HepG2 (cell line): ENCODE measurements around the gene TTC38.

ENCODE experiments used
- ATF1 ChIP-seq: IDR thresholded peaks from 2 replicates; pipeline ENCODE4 v1.6.1; 2016; ENCODE audit warnings: mild to moderate bottlenecking, control low read depth
- PAX8 ChIP-seq: sonication (generic); formaldehyde crosslinking; IDR thresholded peaks from 2 replicates; pipeline ENCODE4 v1.8.0; 2022; ENCODE audit warnings: mild to moderate bottlenecking, missing genetic modification reagents, borderline replicate concordance
- SMAD1 ChIP-seq: sonication (generic); formaldehyde crosslinking; IDR thresholded peaks from 2 replicates; pipeline ENCODE4 v1.4.0; 2020; ENCODE audit warnings: missing genetic modification reagents, low read depth, mild to moderate bottlenecking, borderline replicate concordance
- ZBTB7B ChIP-seq: sonication (generic); formaldehyde crosslinking; IDR thresholded peaks from 2 replicates; pipeline ENCODE4 v1.4.0; 2020; ENCODE audit warnings: missing genetic modification reagents
- ZNF256 ChIP-seq: sonication (generic); formaldehyde crosslinking; conservative IDR thresholded peaks from 2 replicates; pipeline ENCODE4 v1.4.0; 2020; ENCODE audit warnings: missing genetic modification reagents
- TF ChIP-seq, protein P1 (sequence below): fragments of 450-650 bp; IDR thresholded peaks from 2 replicates; pipeline ENCODE4 v1.6.1; 2016
- TF ChIP-seq, protein P2 (sequence below): sonication (generic); formaldehyde crosslinking; IDR thresholded peaks from 2 replicates; pipeline ENCODE4 v1.4.0; 2020; ENCODE audit warnings: missing genetic modification reagents

DNA sequence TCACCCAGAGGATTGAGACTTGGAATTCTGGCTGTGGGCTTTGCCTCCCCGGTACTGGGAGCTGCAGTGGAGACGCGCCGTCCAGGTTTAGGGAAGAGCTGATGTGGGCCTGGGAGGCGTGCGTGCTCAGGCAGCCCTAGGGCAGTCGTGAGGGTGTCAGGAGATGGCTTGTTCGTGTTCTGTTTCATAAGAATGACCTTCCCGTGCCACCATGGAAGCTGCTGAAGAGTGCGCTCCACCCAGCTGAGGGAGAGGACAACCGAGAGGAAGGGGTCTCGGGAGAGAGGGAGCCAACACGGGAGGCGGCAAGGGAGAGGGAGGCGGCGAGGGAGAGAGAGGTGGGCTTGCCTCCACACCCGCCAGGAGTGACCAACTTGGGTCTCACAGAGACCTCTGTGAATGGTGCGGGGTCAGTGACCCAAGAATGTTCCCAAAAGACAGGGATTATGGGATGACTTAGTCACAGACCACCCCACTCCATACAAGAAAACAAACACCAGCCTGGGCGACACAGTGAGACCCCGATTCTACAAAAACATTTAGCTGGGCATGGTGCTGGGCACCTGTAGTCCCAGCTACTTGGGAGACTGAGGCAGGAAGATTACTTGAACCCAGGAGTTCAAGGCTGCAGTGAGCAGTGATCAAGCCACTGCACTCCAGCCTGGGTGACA is 53.0 kb downstream of the TTC38 start:
- TF ChIP-seq PAX8 (CRISPR knock-in tag) = no peak
- TF ChIP-seq, protein P1, sequence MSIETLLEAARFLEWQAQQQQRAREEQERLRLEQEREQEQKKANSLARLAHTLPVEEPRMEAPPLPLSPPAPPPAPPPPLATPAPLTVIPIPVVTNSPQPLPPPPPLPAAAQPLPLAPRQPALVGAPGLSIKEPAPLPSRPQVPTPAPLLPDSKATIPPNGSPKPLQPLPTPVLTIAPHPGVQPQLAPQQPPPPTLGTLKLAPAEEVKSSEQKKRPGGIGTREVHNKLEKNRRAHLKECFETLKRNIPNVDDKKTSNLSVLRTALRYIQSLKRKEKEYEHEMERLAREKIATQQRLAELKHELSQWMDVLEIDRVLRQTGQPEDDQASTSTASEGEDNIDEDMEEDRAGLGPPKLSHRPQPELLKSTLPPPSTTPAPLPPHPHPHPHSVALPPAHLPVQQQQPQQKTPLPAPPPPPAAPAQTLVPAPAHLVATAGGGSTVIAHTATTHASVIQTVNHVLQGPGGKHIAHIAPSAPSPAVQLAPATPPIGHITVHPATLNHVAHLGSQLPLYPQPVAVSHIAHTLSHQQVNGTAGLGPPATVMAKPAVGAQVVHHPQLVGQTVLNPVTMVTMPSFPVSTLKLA = no peak
- no peak for TF ChIP-seq ZBTB7B (CRISPR knock-in tag)
- no peak for TF ChIP-seq SMAD1 (CRISPR knock-in tag)
- TF ChIP-seq ZNF256 = no peak
- TF ChIP-seq, protein P2, sequence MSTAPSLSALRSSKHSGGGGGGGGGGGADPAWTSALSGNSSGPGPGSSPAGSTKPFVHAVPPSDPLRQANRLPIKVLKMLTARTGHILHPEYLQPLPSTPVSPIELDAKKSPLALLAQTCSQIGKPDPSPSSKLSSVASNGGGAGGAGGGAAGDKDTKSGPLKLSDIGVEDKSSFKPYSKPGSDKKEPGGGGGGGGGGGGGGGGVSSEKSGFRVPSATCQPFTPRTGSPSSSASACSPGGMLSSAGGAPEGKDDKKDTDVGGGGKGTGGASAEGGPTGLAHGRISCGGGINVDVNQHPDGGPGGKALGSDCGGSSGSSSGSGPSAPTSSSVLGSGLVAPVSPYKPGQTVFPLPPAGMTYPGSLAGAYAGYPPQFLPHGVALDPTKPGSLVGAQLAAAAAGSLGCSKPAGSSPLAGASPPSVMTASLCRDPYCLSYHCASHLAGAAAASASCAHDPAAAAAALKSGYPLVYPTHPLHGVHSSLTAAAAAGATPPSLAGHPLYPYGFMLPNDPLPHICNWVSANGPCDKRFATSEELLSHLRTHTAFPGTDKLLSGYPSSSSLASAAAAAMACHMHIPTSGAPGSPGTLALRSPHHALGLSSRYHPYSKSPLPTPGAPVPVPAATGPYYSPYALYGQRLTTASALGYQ (CRISPR knock-in tag) = no peak
- TF ChIP-seq ATF1 (CRISPR knock-in tag) = no peak
